PC-3 (cell line): ENCODE measurements around the gene AMMECR1. TPM values are rescaled to one million over a fixed set of nuclear protein-coding genes. Genes with fewer than 3 reads are reported as not detected.

Source experiments
- ATAC-seq: fragments of 200-7000 bp; cut with Tn5 transposase; 2 replicates; pipeline ENCODE4 v1.9.1; 2020; ENCODE audit warnings: mild to moderate bottlenecking, moderate library complexity
- BruUV-seq: library from RNA; stranded (reverse); fragments of 400-500 nt; replicated peaks from 2 replicates; lab custom pipeline; 2021; lab: Mats Ljungman, UMichigan
- CTCF ChIA-PET: fragments of 300-600 bp; sonication (Branson Sonifier 250); formaldehyde crosslinking; loops from one replicate; lab custom pipeline; 2022; ENCODE audit warnings: antibody characterized with exemption; lab: Charles Lee
- POLR2A ChIA-PET: fragments of 300-600 bp; sonication (Branson Sonifier 250); formaldehyde crosslinking; loops from one replicate; lab custom pipeline; 2022; ENCODE audit warnings: antibody characterized with exemption; ENCODE audit not compliant: unreplicated experiment; lab: Charles Lee
- DNase-seq: peaks from one replicate; pipeline ENCODE4 v3.0.0-alpha.2; 2015
- H2AFZ ChIP-seq: fragments of 300-600 bp; sonication (generic); 2 replicates; pipeline ENCODE4 v1.6.0; 2016; ENCODE audit warnings: antibody characterized with exemption, low read length
- H3F3A ChIP-seq: fragments of 300-600 bp; sonication (generic); one replicate; pipeline ENCODE4 v1.6.0; 2017; ENCODE audit warnings: antibody characterized with exemption, low read length, control low read depth, mild to moderate bottlenecking; ENCODE audit not compliant: unreplicated experiment
- H3K27ac ChIP-seq: fragments of 300-600 bp; sonication (generic); 2 replicates; pipeline ENCODE4 v1.5.1; 2016; ENCODE audit warnings: mild to moderate bottlenecking, low read length
- H3K27me3 ChIP-seq: fragments of 300-600 bp; sonication (generic); 2 replicates; pipeline ENCODE4 v1.6.1; 2016; ENCODE audit warnings: low read length, mixed read lengths
- H3K36me3 ChIP-seq: fragments of 300-600 bp; sonication (generic); 2 replicates; pipeline ENCODE4 v1.6.1; 2016; ENCODE audit warnings: low read depth, mixed run types, low read length, mixed read lengths
- H3K4me1 ChIP-seq: fragments of 300-600 bp; sonication (generic); 2 replicates; pipeline ENCODE4 v1.5.1; 2016; ENCODE audit warnings: low read length; ENCODE audit not compliant: insufficient read depth
- H3K4me2 ChIP-seq: fragments of 300-600 bp; sonication (generic); 2 replicates; pipeline ENCODE4 v1.6.0; 2016; ENCODE audit warnings: low read length
- H3K4me3 ChIP-seq: fragments of 300-600 bp; sonication (generic); 2 replicates; pipeline ENCODE4 v1.5.1; 2016; ENCODE audit warnings: mild to moderate bottlenecking, low read length, mixed read lengths
- H3K79me2 ChIP-seq: fragments of 300-600 bp; sonication (generic); 2 replicates; pipeline ENCODE4 v1.6.1; 2017; ENCODE audit warnings: low read length, mixed read lengths
- H3K9ac ChIP-seq: fragments of 300-600 bp; sonication (generic); 2 replicates; pipeline ENCODE4 v1.6.0; 2016; ENCODE audit warnings: mild to moderate bottlenecking, low read length
- H3K9me2 ChIP-seq: fragments of 300-600 bp; sonication (generic); replicated peaks from 2 replicates; pipeline ENCODE4 v1.6.1; 2016; ENCODE audit warnings: mixed run types, low read length, mixed read lengths
- H3K9me3 ChIP-seq: fragments of 300-600 bp; sonication (generic); 2 replicates; pipeline ENCODE4 v1.6.1; 2016; ENCODE audit warnings: low read length, mixed read lengths
- H4K20me1 ChIP-seq: fragments of 300-600 bp; sonication (generic); 2 replicates; pipeline ENCODE4 v1.6.1; 2016; ENCODE audit warnings: low read length, mixed read lengths
- CTCF ChIP-seq: fragments of 300-600 bp; sonication (generic); conservative IDR thresholded peaks from 2 replicates; pipeline ENCODE4 v1.5.1; 2017; ENCODE audit warnings: antibody characterized with exemption, low read depth, mild to moderate bottlenecking, low read length
- EZH2 ChIP-seq: fragments of 300-600 bp; sonication (generic); IDR thresholded peaks from one replicate; pipeline ENCODE4 v1.6.1; 2017; ENCODE audit warnings: antibody characterized with exemption, mild to moderate bottlenecking, low read length; ENCODE audit not compliant: unreplicated experiment
- EZH2phosphoT487 ChIP-seq: fragments of 300-600 bp; sonication (generic); IDR thresholded peaks from 2 replicates; pipeline ENCODE4 v1.6.1; 2018; ENCODE audit warnings: mild to moderate bottlenecking, antibody characterized with exemption, low read length, borderline replicate concordance
- intact Hi-C: fragments of 100-400 bp; cut with micrococcal nuclease; formaldehyde crosslinking; loops from 2 replicates; pipeline ENCODE4 v1.9.0; 2023
- total RNA-seq: library from RNA; depleted of rRNA; stranded (reverse); fragments of >200 nt; gene quantifications from 2 replicates; pipeline ENCODE4 v1.2.3, GENCODE V29; 2014

The AMMECR1 gene
- total RNA-seq, 1 experiment from 2014 or later: 14.2 TPM

DNA sequence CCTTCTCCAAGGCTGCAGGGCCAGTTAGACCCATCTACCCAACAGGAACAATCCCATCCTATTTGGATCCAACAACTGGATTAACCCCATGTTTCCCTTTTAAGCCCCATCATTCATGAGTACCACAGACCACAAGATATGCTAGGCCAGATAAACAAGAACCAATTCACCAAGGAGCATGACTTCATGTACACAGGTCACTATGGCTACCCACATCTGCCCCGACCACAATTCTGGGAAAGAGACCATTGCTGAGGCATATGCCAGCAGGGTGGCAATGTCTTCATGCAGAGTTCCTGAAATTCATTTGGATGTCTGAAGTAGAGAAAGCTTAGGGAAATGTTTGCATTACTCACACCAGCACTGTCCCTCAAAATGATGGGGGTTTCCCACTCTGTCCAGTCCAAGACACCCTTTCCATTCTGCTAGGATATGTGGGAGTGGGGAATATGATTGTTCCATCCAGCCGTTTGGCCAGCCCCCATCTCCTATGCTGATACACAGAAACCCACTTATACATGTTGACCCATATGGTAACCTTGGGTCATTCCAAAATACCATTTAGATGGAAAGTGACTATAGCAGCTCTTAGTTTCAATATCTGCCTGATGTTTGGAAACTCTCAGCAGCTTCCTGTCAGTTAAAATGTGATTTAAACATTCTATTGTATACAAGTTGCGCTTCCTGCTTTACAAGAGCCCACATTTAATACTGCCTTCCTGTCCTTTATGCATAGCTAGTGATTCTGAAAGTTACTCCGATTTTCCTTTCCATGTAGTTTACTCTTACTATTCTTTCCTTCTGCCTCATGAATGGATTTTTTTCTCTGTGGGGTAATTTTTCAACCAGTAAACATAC, 129.0 kb downstream of the AMMECR1 start:
- H3K9me3 ChIP-seq: no peaks in the 10 kb centered on the region
- no TSS peak for BruUV-seq
- POLR2A ChIA-PET: no interaction called here
- H4K20me1 ChIP-seq: no peaks in the 10 kb centered on the region
- intact Hi-C loops: no loop called here
- H3K9me2 ChIP-seq: no peaks in the 10 kb centered on the region
- no peak overlapping the region for H2AFZ ChIP-seq
- no peaks in the 10 kb centered on the region for H3K27me3 ChIP-seq
- no peaks in the 10 kb centered on the region for H3K79me2 ChIP-seq
- peaks cover 6% of the 10 kb centered on the region; the same call in 1 of the 2 replicates for H3K36me3 ChIP-seq
- no peak overlapping the region for H3K4me3 ChIP-seq
- no peak for DNase-seq
- H3F3A ChIP-seq: no peaks in the 10 kb centered on the region
- no peak for ATAC-seq
- TF ChIP-seq CTCF (no peak), EZH2 (no peak), EZH2phosphoT487 (no peak)
- CTCF ChIA-PET: no interaction called here
- no peak overlapping the region for H3K9ac ChIP-seq
- no peak overlapping the region for H3K27ac ChIP-seq
- H3K4me1 ChIP-seq: no peaks in the 10 kb centered on the region
- H3K4me2 ChIP-seq: no peak overlapping the region

- DNase-seq: no peak
- Histone ChIP-seq H3K27ac (no peak overlapping the region), H4K20me1 (no peaks in the 10 kb centered on the region), H3K79me2 (no peaks in the 10 kb centered on the region), H3F3A (no peaks in the 10 kb centered on the region), H3K9ac (no peak overlapping the region), H3K36me3 (peaks cover 6% of the 10 kb centered on the region; the same call in 1 of the 2 replicates), H3K9me3 (no peaks in the 10 kb centered on the region), H3K4me2 (no peak overlapping the region), H3K27me3 (no peaks in the 10 kb centered on the region), H3K4me3 (no peak overlapping the region), H3K4me1 (peaks cover 42% of the 10 kb centered on the region), H2AFZ (no peak overlapping the region), H3K9me2 (no peaks in the 10 kb centered on the region)
- ChIA-PET CTCF (no interaction called here), POLR2A (no interaction called here)
- no peak for TF ChIP-seq EZH2
- no peak for TF ChIP-seq EZH2phosphoT487
- TF ChIP-seq CTCF: no peak
- no peak for ATAC-seq
- intact Hi-C loops: loop anchor here (5.0 kb wide), 1 partner anchor 39 kb away; no protein-coding TSS in a partner anchor
- no TSS peak for BruUV-seq
These were observed 134.6 kb downstream of the AMMECR1 start for GRCh38 chrX:110183314-110183713.

GRCh38 chrX:110182865-110183264, 135.0 kb downstream of the AMMECR1 start:
- Histone ChIP-seq H3F3A (no peaks in the 10 kb centered on the region), H3K4me1 (peaks cover 42% of the 10 kb centered on the region)
- POLR2A ChIA-PET: no interaction called here

More at GRCh38 chrX:110182865-110183264, 135.0 kb downstream of the AMMECR1 start:
- no peak overlapping the region for H3K4me3 ChIP-seq
- intact Hi-C loops: loop anchor here (5.0 kb wide), 1 partner anchor 39 kb away; no protein-coding TSS in a partner anchor
- peaks cover 6% of the 10 kb centered on the region; the same call in 1 of the 2 replicates for H3K36me3 ChIP-seq
- no peaks in the 10 kb centered on the region for H3K9me3 ChIP-seq
- no peak overlapping the region for H3K9ac ChIP-seq
- no peaks in the 10 kb centered on the region for H3K27me3 ChIP-seq
- no TSS peak for BruUV-seq
- no peaks in the 10 kb centered on the region for H3K9me2 ChIP-seq
- CTCF ChIA-PET: no interaction called here
- ATAC-seq (no peak), DNase-seq (no peak)
- H3K4me2 ChIP-seq: no peak overlapping the region
- no peak for TF ChIP-seq EZH2
- TF ChIP-seq EZH2phosphoT487: no peak
- no peak for TF ChIP-seq CTCF
- peak overlapping the region; percentile 98; the same call in 1 of the 2 replicates for H3K27ac ChIP-seq
- no peaks in the 10 kb centered on the region for H3K79me2 ChIP-seq
- no peak overlapping the region for H2AFZ ChIP-seq
- H4K20me1 ChIP-seq: no peaks in the 10 kb centered on the region
